Stimulated activated memory B cell treated with anti-CD40 and anti-IgM and Interleukin-4, amounts not matched to agents 10 μg/mL and 1 μg/mL and 100 μg/mL, for 72 hours (primary cell): Measurements from ENCODE around the gene SHLD3.
"Not testable (repeated sequence)": the region's sequence is repeated elsewhere in the genome, so short reads cannot be mapped to it uniquely, and the experiment has no call there.

Source experiments
- ATAC-seq: fragments of 150-1000 bp; cut with Tn5 transposase; 2 replicates; pipeline ENCODE4 v1.10.0; 2021
- H3K27ac Mint-ChIP-seq: one replicate; pipeline ENCODE4 v1.8.0; 2022; ENCODE audit warnings: mild to moderate bottlenecking, mixed read lengths
- H3K27me3 Mint-ChIP-seq: one replicate; pipeline ENCODE4 v1.8.0; 2022; ENCODE audit warnings: mixed read lengths
- H3K36me3 Mint-ChIP-seq: one replicate; pipeline ENCODE4 v1.8.0; 2022; ENCODE audit warnings: mixed read lengths
- H3K4me1 Mint-ChIP-seq: one replicate; pipeline ENCODE4 v1.8.0; 2022; ENCODE audit warnings: mixed read lengths
- H3K4me3 Mint-ChIP-seq: one replicate; pipeline ENCODE4 v1.8.0; 2022; ENCODE audit warnings: mild to moderate bottlenecking, moderate library complexity, mixed read lengths
- H3K9me3 Mint-ChIP-seq: one replicate; pipeline ENCODE4 v1.8.0; 2022; ENCODE audit warnings: mixed read lengths

SHLD3 gene

DNA sequence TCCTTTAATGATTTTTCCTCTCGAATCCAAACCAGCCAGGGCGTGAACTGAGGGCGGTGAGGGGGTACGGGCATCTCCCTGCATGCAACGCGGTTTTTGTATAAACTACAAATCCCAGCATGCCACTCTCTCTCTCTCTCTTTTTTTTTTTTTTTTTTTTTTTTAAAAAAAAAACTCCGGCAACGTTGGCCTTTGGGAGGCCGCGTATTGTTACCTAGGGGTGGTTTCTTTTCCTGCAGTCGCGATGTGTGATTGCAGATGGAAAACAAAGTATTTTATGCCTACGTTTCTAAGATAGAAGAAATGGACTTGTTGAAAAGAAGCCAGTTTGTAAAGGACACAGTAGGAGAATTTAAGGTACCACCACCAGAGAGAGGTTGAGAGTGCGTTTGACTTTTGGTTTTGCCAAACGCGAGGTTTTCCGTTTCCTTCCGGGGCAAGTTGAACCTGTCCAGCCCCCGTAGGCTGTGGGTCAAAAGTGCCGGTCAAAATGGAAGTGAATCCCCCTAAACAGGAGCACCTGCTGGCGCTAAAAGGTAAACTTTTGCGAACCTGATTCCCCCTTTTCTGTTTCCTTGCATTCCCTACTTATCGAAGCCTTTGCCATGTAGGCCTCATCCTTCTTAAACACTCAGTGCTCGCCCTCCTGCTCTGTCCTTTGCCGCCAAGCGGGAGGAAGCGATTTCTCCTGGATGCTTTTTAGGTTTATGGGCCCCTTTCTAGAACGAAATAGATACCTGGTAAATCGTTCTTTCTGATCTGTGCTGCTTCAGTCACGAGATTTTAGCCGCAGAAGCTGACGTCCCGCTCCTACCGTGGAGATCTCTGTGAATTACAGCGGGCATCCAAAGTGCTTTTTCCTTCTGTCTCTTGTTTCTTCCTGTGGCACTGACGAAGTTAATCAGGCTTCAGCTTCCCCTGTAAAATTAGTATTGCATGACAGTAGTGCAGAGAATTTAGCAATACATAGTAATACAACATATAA, at the start of gene SHLD3, which contains the start of gene TRAPPC13:
TSS of gene SHLD3 (plus strand) at position 457 of the 985 bp plus-strand sequence. CDS start 4,561 bp downstream, outside the sequence.
TSS of gene TRAPPC13 (plus strand) at position 457 of the 985 bp plus-strand sequence. CDS start at position 491, 34 bp downstream.
- Mint-ChIP-seq H3K9me3 (no peaks in the 10 kb centered on the region), H3K4me3 (peak within 1 kb of the TSS; percentile 97), H3K36me3 (peaks cover 6% of the 10 kb centered on the region), H3K4me1 (peaks cover 28% of the 10 kb centered on the region), H3K27me3 (no peaks in the 10 kb centered on the region), H3K27ac (peak within 1 kb of the TSS; percentile 97)
- ATAC-seq = peak; percentile 90

DNA sequence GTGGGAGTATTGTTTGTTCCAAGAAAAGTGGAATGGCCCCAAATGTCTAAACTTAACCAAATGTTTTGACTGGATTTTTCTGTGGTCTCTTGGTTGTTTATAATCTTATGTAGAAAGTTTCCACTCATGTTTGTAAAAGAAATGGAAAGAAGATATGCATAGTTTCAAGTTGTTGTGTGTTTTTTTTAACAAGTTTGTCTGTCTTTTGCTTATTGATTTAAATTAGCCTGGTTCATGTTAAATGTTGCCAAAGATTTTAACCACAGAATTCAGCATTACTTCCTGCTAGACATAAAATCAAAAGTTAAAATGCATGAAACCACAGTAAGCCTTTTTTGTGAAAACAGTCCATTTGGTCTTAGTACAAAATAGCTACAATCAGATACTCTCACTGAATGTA, 47.7 kb upstream of the SHLD3 start:
- peaks cover 58% of the 10 kb centered on the region for H3K36me3 Mint-ChIP-seq
- peaks cover 8% of the 10 kb centered on the region for H3K4me1 Mint-ChIP-seq

DNA sequence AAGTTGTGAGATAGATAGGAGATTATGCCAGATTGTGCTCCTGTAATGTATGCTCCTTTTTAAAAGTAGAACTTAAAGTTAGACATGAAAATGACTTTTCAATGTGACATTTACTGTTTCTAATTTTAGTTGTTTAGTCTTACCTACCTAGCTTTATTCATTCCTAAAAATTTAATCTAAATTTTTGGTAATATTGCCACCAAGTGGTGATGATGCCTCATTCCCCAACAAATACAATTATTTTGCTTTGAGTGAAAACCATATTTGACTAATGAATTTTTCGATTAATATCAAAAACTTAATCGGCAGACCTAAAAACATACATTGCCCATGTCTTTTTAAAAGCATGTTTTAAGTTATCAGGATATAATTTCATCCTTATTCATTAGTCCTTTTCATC, 36.1 kb upstream of the SHLD3 start:
- Mint-ChIP-seq H3K27ac (no peak overlapping the region), H3K27me3 (no peaks in the 10 kb centered on the region), H3K4me1 (no peaks in the 10 kb centered on the region), H3K9me3 (no peaks in the 10 kb centered on the region), H3K4me3 (no peak overlapping the region), H3K36me3 (peaks cover 27% of the 10 kb centered on the region)
- no peak for ATAC-seq

More for the DNA sequence above, 47.7 kb upstream of the SHLD3 start:
- Mint-ChIP-seq H3K27ac (no peak overlapping the region), H3K27me3 (no peaks in the 10 kb centered on the region), H3K9me3 (no peaks in the 10 kb centered on the region), H3K4me3 (no peak overlapping the region)
- ATAC-seq = no peak

DNA sequence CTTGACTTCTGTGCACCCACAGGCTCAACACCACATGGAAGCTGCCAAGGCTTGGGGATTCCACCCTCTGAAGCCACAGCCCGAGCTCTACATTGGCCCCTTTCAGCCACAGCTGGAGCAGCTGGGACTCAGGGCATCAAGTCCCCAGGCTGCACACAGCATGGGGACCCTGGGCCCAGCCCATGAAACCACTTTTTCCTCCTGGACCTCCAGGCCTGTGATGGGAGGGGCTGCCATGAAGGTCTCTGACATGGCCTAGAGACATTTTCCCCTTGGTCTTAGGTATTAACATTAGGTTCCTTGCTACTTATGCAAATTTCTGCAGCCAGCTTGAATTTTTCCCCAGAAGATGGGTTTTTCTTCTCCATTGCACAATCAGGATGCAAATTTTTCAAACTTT, 23.1 kb upstream of the SHLD3 start:
- H3K9me3 Mint-ChIP-seq, ATAC-seq, H3K4me3 Mint-ChIP-seq, H3K27me3 Mint-ChIP-seq, H3K27ac Mint-ChIP-seq: not testable (repeated sequence)
- Mint-ChIP-seq H3K4me1 (peaks cover 18% of the 10 kb centered on the region), H3K36me3 (peaks cover 75% of the 10 kb centered on the region)

DNA sequence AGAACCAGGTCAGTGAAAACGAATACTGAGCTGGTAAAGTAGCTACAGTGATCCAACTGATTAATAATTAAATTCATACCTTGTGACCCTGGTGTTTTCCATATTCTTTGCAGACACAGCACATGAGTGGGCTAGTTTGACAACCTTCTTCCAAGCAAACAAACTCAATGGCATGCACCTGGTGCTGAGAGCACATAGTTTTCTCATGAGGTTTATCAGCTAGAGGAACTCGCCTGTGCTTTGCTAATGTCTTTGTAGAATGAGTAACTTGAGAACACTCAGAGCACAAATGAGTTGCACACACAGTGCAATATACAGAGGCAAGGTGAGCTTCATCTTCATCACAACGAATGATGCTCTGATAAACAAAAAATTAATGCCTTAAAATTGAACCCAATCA, 13.3 kb upstream of the SHLD3 start:
- Mint-ChIP-seq H3K27ac (no peak overlapping the region), H3K36me3 (peaks cover 54% of the 10 kb centered on the region), H3K27me3 (no peaks in the 10 kb centered on the region), H3K9me3 (no peaks in the 10 kb centered on the region), H3K4me1 (no peaks in the 10 kb centered on the region), H3K4me3 (no peak overlapping the region)
- ATAC-seq = no peak

GRCh38 chr5:65612298-65612907, 12.4 kb upstream of the SHLD3 start:
- no peak overlapping the region for H3K27ac Mint-ChIP-seq
- no peak overlapping the region for H3K4me3 Mint-ChIP-seq
- peaks cover 47% of the 10 kb centered on the region for H3K36me3 Mint-ChIP-seq
- no peaks in the 10 kb centered on the region for H3K27me3 Mint-ChIP-seq
- no peaks in the 10 kb centered on the region for H3K9me3 Mint-ChIP-seq
- H3K4me1 Mint-ChIP-seq = no peaks in the 10 kb centered on the region
- ATAC-seq = no peak

DNA sequence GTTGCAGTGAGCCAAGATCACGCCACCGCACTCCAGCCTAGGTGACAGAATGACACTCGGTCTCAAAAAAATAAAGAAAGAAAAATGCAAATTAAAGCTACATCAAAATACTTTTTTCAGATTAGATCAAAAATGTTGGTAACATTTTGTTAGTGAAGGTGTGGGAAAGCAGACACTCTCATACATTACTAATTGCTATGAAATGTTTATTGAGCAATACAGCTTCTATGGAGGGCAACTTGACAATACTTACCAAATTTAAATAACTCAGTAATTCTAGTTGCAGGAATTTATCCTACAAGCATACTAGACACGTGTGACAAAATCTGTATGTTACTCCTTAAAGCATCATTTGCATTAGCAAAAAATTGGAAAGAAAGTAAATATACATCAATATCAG, 4.8 kb upstream of the SHLD3 start:
- no peak for ATAC-seq
- no peaks in the 10 kb centered on the region for H3K27me3 Mint-ChIP-seq
- H3K9me3 Mint-ChIP-seq = no peaks in the 10 kb centered on the region

GRCh38 chr5:65621961-65622360, 2.9 kb upstream of the SHLD3 start:
- not testable (repeated sequence) for H3K27ac Mint-ChIP-seq, H3K9me3 Mint-ChIP-seq, H3K4me3 Mint-ChIP-seq, ATAC-seq, H3K27me3 Mint-ChIP-seq, H3K36me3 Mint-ChIP-seq
- H3K4me1 Mint-ChIP-seq = peaks cover 35% of the 10 kb centered on the region

More for the DNA sequence above, 4.8 kb upstream of the SHLD3 start:
- Mint-ChIP-seq H3K27ac (no peak overlapping the region), H3K36me3 (peaks cover 5% of the 10 kb centered on the region), H3K4me1 (peaks cover 24% of the 10 kb centered on the region), H3K4me3 (no peak overlapping the region)

DNA sequence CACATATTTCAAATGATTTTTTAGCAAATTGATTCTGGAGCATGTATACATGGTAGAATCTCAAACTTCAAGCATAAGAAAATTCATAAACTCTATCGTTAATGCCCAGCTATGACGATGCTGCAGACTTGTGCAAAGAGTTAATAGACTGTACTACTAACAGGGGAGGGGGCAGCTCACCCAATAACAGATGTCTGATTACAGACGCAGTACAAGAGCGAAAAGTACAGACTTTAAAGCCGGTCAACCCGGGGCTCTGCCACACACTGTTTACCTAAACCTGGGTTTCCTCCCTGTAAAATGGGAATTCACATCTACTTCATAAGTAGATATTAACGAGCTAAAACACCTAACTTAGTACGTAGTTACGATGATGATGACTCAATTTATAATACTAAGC, 1.3 kb upstream of the SHLD3 start:
- peaks cover 35% of the 10 kb centered on the region for H3K4me1 Mint-ChIP-seq
- peak overlapping the region; percentile 97 for H3K4me3 Mint-ChIP-seq
- H3K27ac Mint-ChIP-seq = peak overlapping the region; percentile 97
- no peaks in the 10 kb centered on the region for H3K36me3 Mint-ChIP-seq
- H3K27me3 Mint-ChIP-seq = no peaks in the 10 kb centered on the region
- H3K9me3 Mint-ChIP-seq = no peaks in the 10 kb centered on the region
- ATAC-seq = no peak

DNA sequence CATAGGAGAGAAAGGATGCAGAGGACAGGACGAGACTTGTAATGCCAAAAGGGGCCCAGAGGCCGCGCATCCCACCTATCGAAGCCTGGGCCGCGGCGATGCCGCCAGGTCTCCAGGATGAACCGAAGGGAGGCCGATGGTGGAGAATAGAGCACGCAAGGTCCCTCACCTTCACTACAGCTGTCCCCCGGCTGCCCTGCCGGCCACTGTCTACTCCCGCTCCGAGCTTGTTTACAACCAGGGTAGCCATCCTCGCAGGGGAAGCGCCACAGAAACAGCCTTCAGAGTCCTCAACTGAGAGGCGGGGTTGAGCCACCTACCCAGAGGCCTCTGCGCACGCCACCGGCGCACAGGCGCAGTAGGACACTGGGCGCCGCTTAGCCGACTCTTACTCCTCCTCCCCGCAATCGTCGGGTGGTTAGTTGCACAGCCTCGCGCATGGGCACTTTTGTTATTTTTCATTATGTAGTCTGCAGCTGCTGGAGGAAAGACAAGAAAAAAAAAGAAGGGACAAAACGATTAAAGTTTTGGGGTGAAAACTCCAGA, 729 bp upstream of the SHLD3 start, which contains the start of gene TRIM23:
TSS of gene TRIM23 (minus strand) at position 309 of the 546 bp plus-strand sequence. CDS start at position 250, 59 bp downstream.
- Mint-ChIP-seq H3K4me3 (peak within 1 kb of the TSS; percentile 97), H3K27ac (peak within 1 kb of the TSS; percentile 97), H3K4me1 (peaks cover 32% of the 10 kb centered on the region), H3K36me3 (no peaks in the 10 kb centered on the region), H3K27me3 (no peaks in the 10 kb centered on the region), H3K9me3 (no peaks in the 10 kb centered on the region)
- ATAC-seq = peak; percentile 99

- Mint-ChIP-seq H3K27me3 (no peaks in the 10 kb centered on the region), H3K4me1 (peaks cover 28% of the 10 kb centered on the region), H3K4me3 (peak overlapping the region; percentile 97), H3K36me3 (peaks cover 7% of the 10 kb centered on the region), H3K9me3 (no peaks in the 10 kb centered on the region), H3K27ac (peak overlapping the region; percentile 97)
- no peak for ATAC-seq
Observed at GRCh38 chr5:65625743-65626142, 916 bp downstream of the SHLD3 start.

DNA sequence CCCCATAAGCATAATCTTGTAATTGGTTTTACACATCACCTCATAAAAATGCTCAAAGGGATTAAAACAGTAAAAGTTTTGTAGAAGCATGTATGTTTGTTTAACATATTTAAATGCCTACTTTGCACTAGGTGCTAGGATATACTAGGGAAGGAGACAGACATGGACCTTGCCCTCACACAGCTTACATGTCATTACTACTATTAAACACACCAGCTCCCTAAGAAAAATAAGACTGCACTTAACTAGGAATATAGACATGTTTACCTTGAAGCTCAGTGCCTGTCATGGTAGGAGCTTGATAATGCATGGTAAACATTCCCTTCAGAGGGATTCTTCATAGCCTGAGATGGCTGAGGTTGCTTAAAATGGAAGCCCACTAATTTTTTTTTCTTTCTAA, 6.2 kb downstream of the SHLD3 start:
- Mint-ChIP-seq H3K27ac (no peak overlapping the region), H3K27me3 (no peaks in the 10 kb centered on the region), H3K9me3 (no peaks in the 10 kb centered on the region), H3K4me1 (peaks cover 7% of the 10 kb centered on the region), H3K4me3 (no peak overlapping the region), H3K36me3 (peaks cover 7% of the 10 kb centered on the region)
- ATAC-seq = no peak

DNA sequence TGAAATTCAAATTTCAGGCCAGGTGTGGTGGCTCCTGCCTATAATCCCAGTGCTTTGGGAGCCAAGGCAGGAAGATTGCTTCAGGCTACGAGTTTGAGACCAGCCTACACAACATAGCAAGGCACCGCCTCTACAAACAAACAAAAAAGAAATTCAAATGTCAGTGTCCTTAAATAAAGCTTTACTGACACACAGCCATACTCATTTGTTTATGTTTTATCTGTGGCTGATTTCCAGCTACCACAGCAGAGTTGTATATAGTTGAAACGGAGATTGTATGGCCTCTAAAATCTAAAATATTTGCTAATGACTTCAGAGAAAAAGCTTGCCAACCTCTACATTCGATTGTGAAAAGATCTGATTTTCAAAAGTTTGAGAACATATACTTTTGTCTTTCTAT, 15.4 kb downstream of the SHLD3 start:
- ATAC-seq = no peak
- Mint-ChIP-seq H3K36me3 (peaks cover 30% of the 10 kb centered on the region), H3K4me3 (no peak overlapping the region), H3K27me3 (no peaks in the 10 kb centered on the region), H3K9me3 (no peaks in the 10 kb centered on the region), H3K27ac (no peak overlapping the region), H3K4me1 (no peaks in the 10 kb centered on the region)

DNA sequence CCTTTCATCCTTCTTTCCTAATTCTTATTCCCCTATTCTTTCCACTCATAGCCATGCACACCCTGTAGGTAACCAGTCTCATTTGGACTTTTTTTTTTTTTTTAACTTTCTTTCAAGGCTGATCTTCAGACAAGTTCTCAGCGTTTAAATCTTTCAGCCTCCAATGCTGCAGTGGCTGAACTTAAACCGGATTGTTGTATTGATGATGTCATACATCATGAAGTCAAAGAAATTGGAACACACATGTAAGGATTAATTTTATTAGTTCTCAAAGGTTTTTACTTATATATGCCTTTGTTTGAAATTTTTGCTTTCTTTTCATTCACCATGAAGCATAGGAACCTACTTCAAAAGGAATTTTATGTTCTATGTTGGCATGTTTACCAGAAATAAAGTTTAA, 22.1 kb downstream of the SHLD3 start:
- H3K9me3 Mint-ChIP-seq = no peaks in the 10 kb centered on the region
- peaks cover 7% of the 10 kb centered on the region for H3K4me1 Mint-ChIP-seq
- H3K27me3 Mint-ChIP-seq = no peaks in the 10 kb centered on the region
- peaks cover 30% of the 10 kb centered on the region for H3K36me3 Mint-ChIP-seq
- no peak overlapping the region for H3K4me3 Mint-ChIP-seq
- ATAC-seq = no peak
- H3K27ac Mint-ChIP-seq = peak overlapping the region; percentile 63

- Mint-ChIP-seq H3K9me3 (no peaks in the 10 kb centered on the region), H3K27ac (no peak overlapping the region), H3K4me3 (no peak overlapping the region), H3K36me3 (peaks cover 30% of the 10 kb centered on the region), H3K27me3 (no peaks in the 10 kb centered on the region), H3K4me1 (peaks cover 7% of the 10 kb centered on the region)
- no peak for ATAC-seq
Observed at GRCh38 chr5:65647941-65648340, 23.1 kb downstream of the SHLD3 start.
